GM21825 (cell line): ENCODE measurements around the gene GUSB.

ENCODE experiments used
- ATAC-seq: cut with Tn5 transposase; IDR thresholded peaks from one replicate; pipeline ENCODE4 v1.9.1; 2021; ENCODE audit warnings: mild to moderate bottlenecking, moderate library complexity; ENCODE audit not compliant: unreplicated experiment

GUSB gene

DNA sequence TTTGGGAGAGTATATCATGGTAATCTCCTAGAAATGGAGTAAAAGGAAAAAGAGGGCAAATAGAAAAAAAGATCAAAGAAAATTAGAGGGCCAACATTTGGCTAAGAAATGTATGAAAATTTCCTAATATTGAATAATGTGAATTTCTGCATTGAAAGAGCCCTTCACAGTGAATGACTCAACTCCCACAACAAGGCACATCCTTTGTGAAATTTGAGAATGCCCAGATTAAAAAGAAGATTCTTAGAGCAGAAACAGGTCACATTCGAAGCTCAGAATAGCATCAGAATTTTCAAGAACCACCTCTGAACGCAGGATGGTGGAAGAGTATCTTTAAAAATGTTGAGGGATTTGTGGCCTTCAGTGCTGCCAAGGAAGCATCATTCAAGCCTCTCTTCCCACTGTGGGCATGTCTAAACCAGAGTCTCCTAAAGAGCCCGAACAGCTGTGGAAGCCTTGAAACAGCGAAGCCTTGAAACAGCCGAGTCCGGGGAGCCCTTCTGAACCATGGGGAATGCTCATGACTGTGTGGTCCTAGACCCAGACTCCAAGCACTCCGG, 43.6 kb downstream of the GUSB start:
- no peak for ATAC-seq

DNA sequence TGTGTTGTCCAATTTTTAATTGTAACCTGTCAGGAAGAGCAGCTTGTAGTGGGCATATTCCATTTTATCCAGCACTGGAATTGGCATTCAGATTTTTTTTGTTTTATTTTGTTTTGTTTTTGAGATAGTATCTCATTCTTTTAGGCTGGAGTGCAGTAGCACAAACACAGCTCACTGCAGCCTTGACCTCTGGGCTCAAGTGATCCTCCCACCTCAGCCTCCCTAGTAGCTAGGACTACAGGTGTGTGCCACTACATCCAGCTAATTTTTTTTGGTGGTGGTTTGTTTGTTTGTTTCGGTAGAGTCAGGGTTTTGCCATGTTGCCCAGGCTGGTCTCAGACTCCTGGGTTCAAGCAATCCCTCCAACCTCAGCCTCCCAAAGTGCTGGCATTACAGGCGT, 44.7 kb downstream of the GUSB start:
- ATAC-seq = no peak

DNA sequence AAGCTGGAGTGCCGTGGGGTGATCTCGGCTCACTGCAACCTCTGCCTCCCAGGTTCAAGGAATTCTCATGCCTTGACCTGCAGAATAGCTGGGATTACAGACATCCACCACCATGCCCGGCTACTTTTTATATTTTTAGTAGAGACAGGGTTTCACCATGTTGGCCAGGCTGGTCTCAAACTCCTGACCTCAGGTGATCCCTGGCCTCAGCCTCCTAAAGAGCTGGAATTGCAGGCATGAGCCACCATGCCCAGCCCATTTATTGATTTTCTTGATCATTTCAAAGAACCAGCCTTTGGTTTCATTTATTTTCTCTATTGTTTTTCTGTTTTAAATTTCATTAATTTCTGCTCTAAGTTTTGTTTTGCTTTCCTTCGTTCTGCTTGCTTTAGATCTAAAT, 50.3 kb downstream of the GUSB start:
- ATAC-seq = no peak

DNA sequence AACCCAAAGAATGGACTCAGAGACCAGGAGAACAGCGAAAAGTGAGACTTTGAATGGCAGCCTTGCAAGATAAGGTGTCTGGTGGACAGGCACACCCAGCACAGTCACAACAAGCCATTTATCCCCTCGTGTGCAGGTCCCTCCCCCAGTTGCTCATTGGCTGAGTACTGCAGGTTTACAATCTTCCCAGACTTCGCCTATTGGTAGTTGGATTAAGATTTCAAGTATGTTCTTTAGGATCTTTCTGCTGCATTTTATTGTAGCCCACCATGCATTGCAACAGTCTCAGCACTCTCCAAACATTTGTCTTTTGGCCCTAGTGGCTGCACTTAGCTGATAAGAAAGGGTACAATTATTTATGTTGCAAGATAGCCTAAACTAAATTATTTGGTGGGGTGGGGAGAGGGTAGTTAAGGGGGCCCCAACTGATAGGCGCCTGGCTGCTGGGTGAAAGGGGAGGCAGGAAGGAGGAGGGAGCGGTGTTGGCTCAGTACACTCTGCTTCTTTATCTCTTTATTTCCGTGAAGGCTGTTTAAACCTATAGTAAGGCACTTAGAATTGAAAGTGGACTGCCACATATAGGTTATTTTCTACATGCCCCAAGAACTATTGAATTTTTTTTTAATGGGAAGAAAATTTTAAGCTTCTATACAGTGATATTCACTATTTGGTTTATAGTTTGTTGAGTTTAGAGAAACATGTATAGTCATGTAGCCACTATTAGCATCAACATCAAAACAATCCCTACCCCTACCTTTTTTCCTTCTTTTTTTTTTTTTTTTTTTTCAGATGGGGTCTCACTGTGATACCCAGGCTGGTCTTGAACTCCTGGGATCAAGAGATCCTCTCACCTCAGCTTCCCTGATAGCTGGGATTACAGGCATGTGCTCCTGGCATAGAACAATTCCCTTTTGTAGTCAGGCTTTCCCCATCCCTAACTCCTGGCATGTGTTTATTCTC, 54.2 kb downstream of the GUSB start:
- ATAC-seq = no peak

DNA sequence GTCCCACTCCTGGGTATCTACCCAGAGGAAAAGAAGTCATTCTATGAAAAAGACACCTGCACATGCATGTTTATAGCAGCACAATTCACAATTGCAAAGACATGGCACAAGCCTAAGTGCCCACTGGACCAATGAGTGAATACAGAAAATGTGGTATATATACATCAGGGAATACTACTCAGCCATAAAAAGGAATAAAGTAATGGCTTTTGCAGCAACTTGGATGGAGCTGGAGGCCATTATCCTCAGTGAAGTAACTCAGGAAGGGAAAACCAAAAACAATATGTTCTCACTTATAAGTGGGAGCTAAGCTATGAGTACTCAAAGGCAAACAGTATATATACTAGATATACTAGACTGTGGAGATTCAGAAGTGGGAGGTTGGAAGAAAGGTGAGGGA, 55.4 kb downstream of the GUSB start:
- no peak for ATAC-seq

DNA sequence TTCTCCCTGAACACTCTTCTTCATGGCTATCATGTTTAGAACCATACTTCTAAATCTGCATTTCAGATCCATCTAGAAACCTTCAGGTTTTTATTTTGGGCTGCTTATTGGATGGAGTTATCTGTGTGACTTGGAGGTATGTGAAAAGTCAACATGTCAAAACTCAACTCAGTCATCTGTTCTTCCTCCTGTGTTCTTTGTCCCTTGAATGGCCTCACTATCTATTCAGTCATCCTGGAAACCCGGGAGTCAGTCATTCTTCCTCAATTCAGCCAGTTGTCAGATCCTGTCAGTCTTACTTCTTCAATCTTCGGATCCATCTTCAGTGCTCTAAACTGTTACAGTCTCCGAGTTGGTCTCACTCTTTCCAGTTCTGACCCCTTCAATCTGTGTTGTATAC, 57.0 kb downstream of the GUSB start:
- ATAC-seq = no peak

DNA sequence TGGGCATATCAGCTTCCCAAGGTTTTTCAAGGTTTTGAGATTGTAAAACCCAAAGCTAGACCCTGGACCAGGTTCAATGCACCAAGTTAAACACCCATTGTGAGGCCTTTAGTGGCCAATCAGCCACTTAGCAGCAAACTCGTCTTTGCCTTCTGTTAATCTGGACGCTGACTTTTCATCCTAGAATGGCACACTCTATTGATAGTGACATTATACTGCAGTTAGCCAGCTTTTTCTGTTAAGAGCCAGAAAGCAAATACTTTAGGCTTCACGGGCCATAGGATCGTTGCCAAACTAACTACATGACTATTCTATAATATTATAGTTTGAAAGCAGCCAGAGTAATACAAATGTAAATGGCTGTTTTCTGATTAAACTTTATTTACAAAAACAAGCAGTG, 57.8 kb downstream of the GUSB start:
- no peak for ATAC-seq

DNA sequence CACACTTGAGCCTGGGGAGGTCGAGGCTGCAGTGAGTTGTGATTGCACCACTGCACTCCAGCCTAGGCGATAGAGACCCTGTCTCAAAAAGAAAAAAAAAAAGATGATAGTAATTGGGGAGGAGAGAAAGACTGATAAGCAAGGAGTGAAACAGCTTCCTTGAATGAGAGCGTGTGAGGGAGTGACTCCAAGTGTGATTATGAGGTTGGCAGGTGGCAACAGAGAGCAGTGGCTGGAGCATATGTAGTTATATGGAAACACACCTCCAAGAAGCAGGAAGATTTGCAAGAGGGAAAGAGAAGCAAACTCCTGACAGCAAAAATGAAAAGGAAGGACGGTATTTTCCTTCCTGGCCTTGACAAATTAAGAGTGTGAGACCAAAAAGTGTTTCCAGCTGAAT, 58.7 kb downstream of the GUSB start:
- no peak for ATAC-seq

DNA sequence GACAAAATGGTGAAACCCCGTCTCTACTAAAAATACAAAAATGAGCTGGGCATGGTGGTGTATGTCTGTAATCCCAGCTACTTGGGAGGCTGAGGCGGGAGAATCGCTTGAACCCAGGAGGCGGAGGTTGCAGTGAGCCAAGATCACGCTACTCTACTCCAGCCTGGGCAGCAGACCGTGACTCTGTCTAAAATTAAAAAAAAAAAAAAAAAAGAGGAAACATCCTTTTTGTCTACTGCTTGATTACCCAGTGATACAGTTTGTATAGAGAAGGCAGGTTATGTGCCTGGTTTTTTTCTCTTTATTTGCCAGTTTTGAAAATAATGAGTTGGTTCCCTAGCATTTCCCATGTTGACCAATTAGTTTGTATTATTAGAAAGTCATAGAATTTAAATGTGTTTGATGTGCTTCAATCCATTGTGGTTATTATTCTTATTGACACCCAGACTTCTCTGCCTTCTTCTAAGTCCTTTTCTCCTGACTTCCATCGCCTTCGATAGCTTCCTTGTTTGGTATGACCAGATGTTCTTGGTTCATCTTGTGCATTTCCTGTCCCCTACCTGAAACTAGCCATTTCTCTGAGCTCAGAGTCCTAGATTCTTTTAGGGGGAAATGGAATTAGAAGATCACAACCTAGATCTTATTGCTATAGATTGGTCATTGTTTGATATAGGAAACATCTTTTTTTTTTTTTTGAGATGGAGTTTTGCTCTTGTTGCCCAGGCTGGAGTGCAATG, 65.9 kb downstream of the GUSB start:
- no peak for ATAC-seq

DNA sequence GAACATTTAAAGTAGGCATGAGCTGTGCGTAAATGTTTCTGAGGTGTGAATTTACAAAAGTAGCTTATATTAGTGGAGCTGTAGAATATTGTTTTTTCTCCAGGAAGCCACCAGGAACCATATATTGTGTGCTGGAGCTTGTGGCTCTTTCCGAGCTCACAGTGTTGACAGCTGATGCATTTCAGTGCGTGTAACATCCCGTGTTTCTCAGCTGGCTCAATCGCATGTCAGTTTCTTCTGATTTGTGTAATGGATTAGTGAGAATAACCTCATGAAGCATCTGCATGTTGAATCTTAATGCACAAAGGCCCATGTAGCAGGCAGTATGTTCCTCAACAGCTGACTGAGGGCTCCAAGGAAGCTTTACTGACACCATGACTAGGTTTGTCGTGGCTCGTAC, 69.8 kb downstream of the GUSB start:
- ATAC-seq = no peak
